NAMALWA (cell line): ENCODE results near the gene PUSL1.

Source experiments
- DNase-seq: peaks from one replicate; pipeline ENCODE4 v3.0.0-alpha.2; 2015; ENCODE audit warnings: low spot score

Gene PUSL1

DNA sequence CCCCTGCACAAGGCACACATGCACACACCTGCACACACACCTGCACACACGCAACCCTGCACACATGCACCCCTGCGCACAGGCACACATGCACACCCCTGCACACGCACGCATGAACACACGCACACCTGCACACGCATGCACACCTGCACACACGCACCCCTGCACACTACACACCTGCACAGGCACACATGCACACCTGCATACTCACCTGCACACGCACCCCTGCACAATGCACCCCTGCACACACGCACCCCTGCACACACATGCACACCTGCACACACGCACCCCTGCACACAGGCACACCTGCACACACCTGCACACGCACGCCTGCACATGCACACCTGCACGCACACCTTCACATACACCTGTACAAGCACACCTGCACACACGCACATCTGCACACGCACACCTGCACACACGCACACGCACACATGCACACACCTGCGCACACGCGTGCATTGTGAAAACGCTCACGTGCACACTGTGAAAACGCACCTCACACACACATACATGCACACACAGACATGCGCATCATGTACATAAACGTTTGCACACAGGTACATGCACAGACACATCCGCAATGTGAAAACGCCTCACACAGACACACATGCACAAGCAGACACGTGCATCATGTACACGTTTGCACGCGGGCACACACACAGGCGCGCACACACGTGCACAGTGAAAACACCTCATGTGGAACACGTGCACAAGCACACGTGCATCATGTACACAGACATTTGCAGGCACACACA, 32.6 kb downstream of the PUSL1 start:
- no peak for DNase-seq

DNA sequence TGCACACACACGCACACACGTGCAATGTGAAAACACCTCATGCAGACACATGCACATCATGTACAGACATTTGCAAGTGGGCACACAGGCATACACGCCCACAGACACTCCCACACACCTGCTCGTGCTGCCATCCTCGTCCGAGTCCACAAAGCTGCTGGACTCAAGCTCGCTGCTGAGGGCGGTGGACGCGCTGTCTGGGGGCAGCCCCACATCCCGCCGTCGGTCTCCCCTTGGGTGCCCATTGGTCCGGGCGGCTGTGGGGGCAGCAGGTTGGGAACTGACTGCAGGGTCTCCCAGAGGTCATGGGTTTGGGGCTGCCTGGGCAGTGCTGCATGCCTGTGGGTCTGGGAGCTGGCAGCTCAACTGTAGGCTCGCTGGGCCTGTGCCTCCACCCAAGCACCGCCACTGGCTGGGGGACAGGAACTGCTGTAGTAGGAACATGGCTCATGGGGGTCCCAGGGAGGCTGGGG, 33.2 kb downstream of the PUSL1 start:
- no peak for DNase-seq

- DNase-seq, result no peak
Observed at GRCh38 chr1:1342061-1342562, 33.7 kb downstream of the PUSL1 start.

DNA sequence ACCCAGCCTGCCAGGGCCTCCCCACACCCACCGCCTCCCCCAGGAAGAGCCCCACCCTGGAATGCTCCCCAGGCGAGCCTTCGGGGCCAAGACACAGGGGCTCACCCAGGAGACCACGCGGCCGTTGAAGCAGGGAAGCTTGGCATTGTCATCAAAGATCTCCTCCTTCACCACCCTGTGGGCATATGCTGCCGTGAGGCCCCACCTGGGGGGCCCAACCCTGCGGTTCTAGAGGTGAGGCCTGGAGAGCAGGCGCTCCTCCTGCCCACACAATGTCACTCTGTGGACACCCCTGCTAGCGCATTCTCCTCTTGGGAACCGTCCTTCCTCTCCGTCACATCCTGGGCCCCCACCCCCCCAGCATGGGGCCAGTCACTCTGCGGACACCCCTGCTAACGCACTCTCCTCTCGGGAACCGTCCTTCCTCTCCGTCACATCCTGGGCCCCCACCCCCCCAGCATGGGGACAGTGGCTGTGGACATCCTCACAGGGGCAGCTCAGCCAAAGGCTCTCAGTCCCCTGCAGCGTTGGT, 34.3 kb downstream of the PUSL1 start:
- DNase-seq, result no peak

DNA sequence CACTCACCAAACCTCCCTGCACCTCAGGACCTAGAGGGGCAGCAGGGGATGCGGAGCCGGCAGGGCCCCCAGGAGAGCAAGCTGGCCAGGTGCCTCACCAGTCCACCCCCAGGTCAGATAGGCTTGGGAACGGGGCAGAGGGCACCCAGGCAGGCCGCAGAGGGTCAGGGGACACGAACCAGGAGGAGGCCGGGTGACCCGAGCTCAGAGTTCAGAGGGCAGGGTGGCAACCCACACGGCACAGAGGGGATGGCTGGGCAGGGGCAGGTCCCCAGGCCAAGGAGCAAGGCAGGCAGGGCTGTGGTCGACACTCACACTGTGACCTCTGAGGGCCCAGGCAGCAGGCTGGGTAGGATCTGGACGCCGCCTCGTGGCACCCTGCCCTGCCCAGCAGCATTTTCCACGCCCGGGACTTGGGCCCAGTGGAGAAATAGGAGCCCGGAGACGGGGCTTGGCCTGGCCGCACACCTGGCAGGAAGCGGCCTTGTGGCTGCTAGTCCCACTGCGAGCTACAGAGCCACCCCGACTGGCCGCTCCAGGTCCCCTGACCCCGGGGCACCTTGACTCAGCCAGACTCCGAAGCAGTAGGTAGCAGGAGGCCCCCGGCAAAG, 35.5 kb downstream of the PUSL1 start:
- no peak for DNase-seq

DNA sequence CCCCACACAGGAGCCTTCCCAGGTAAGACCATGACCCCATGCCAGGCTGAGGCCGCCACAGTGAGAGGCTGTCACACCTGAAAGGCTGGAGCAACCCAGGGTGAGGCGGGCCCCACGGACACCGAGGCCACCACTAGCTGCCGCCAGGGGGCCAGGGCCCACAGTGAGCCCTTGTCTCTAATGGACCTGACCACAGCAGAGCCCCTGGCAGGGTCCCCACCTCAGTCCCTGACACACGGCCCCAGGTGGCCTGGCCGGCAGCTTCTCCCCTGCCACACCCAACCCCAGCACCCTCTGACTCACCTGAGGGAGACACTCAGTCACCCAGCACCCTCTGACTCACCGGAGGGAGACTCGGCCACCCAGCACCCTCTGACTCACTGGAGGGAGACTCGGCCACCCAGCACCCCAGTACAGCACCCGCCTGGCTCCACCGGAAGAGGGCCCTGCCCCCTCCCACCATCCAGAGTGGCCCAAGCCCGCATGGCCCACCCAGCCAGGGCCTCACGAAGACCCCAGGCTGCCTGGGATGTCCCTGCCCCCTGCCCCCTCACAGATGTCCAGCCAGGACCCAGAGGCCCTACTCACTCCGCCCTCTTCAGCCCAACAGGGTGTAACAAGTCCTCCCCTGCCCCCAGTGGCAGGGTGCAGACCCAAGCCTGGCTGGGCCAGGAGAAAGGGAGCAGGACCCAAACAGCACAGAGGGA, 36.4 kb downstream of the PUSL1 start:
- DNase-seq, result no peak

DNA sequence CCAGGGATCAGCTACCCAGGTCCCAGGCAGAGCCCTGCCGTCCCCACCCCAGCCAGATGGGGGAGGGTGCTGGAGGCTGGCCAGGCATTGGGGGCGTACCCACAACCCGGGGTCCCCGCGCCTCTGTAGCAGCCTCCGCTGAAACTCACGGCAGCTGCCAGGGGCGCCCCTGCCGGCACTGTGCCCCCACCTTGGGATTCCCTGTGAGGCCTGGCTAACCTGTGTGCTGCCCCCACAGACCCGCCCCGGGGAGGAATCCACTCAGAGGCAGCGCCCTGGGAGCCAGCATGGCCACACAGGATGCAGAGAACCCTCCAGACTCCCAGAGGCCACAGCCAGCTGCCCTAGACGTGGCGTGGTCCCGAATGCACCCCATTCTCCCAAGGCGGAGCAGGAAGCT, 37.0 kb downstream of the PUSL1 start:
- no peak for DNase-seq

DNA sequence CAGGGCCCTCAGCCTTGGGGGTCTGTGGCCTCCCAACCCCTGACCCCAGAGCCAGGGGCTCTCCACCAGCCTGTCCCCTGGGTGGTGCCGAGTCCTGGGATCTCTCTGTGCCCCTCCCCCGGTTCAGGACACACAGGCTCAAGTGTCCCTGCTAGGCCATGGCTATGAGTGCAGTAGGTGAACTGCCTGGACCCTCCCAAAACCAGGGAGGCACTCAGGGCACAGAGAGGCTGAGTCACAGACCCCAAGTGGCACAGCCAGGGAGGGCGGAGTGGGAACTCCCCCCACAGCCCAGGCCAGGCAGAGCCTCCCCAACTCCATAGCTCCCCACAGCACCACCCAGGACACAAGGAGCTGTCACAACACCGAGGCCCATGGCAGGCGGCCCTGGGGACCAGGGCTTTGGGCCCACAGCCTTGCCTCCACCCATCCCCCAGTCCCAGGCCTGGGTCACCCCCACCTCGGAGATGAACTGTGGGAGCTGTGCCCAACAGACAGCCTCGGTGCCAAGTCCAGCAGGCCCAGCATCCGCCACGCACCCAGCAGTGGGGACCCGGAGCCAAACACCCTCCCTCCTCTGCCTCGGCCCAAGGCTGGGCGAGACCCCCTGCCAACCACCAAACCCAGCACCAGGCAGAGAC, 37.6 kb downstream of the PUSL1 start:
- DNase-seq, result no peak

GRCh38 chr1:1346501-1346890, 38.1 kb downstream of the PUSL1 start:
- DNase-seq, result no peak

DNA sequence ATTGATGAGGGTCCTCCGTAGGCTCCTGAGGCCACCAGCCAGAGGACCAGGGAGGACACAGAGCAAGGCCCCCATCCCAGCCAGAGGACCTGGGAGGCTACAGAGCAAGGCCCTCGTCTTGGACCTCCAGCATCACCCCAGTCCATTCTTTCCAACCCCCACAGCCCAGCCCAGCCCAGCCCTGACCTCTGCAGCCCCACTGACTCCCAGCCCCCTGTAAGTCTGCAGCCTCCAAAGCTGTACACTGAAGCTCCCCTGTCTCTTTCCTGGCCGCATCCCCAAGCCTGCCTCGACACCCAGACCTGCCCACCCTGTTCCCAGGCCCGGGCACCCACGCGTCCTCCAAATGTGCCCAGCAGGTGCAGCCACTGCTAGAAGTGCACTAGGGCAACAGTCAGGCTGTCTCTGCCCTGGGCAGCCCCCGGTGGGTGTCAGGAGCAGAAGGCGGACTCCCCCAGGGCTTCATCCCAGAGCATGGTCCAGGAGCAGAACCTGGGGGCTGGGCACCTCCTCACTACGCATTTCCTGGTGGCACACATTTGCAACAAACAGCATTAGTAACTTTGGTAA, 38.7 kb downstream of the PUSL1 start:
- DNase-seq, result no peak

DNA sequence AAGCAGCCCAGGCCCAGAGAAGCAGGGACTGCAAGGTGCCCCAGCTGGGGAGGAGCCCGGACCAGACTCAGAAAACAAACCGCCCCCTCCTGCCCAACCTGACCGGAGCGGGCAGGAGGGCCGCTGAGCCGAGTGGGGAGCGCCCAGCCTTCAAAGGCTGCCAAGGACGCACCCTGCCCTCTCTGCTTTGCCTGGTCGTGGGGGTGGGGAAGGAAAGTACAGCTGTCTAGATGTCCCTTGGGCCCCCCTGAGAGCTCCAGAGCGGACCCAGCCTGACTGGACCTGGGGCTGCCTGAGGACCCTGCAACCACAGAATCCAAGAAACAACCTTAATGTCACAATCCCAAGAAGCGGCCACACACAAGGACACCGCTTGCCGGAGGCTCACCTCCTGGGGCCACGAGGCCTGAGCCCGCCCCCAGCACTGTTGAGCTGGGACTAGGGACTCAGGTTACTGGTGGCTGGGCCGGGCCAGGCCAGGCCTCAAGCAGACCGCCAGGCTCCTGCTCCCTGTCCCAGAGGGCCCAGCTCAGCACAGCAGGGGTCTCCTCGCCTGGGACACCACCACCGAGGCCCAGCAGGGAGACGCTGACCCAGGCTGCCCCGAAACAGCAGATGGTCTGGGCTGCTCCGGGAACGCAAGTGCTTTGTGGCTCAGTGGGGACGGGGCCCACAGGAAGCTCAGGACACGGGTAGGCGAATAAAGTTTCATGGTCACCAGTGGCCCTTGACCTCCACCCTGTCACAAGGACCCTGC, 39.4 kb downstream of the PUSL1 start:
- DNase-seq, result no peak

DNA sequence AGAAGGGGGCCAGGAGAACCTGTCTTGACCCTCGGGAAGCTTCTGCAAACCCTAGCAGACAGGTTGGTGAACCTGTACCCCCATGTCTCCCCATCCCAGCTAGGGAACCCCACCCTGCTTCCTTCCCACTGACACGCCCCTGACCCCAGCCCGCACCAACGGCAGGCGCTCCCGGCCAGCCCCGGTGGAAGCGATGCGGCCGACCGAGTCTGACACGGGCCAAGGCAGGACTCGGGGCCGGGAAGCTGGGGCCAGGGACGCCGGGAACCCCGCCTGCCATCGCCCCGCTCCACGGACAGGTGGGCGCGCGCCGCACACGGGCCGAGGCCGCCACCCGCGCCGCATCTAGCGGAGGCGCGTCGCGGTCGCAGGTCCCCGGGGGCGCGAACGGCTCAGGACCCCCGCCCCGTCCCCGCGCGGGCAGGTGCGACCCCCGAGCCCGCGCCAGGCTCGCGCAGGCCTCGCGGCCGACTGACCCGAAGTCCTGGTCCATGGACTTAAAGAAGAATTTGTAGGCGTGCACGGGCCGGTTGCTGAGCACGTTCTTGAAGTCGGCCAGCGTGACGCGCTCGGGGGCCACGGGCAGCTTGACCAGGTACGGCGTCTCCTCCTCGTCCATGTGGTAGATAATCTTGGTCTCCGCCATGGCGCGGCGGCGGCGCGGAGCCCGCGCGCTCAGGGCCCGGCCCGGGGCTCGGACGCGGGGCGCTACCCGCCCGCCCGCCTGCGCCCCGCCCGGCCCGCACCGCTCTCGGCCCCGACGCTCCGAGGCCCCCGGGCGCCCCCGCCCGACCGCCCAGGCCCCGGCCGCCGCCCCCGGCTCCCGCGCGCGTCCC, 40.2 kb downstream of the PUSL1 start:
- no peak for DNase-seq

DNA sequence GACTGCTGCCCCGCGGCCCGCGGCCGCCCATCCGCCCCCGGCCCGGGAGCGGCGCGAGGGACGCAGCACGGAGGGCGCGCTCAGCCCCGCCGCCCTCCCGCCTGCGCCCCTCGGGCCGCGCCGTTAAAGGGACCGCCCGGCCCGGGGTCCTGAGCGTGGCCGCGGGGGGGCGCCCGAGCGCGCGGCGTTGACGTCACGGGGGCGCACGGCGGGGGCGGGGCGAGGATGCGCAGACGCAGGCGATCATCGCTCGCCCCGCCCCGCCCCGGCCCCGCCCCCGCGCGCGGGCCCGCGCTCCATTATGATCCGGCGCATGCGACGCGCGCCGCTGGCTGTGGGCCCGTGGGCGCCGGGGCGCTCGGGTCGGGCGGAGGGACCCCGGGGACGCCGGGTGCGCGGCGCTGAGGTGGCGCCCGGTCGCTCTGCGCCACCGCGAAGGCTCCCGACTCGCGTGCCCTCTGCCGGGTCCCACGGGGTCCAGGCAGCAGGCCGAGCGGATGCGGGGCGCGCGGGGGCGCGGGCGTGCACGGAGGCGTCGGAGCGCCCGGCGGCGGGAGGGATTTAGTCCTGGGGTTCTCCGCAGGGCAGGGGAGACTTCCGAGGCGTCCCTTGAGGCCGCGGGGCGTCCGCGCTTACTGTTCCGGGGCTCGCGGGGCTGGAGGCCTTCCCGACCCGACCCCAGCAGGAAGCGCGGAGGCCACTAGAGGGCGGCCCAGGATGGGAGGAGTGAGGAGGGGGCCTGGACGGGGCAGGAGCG, 41.0 kb downstream of the PUSL1 start, which contains the start of gene DVL1:
DVL1 (minus strand) TSS at position 163 of the 757 bp plus-strand sequence. CDS start 353 bp downstream, outside the sequence.
- DNase-seq, result peak; percentile 79

- no peak for DNase-seq
Observed at GRCh38 chr1:1351511-1352427, 43.4 kb downstream of the PUSL1 start.

- DNase-seq, result peak; percentile 91
Observed at GRCh38 chr1:1352786-1353388, 44.5 kb downstream of the PUSL1 start.

DNA sequence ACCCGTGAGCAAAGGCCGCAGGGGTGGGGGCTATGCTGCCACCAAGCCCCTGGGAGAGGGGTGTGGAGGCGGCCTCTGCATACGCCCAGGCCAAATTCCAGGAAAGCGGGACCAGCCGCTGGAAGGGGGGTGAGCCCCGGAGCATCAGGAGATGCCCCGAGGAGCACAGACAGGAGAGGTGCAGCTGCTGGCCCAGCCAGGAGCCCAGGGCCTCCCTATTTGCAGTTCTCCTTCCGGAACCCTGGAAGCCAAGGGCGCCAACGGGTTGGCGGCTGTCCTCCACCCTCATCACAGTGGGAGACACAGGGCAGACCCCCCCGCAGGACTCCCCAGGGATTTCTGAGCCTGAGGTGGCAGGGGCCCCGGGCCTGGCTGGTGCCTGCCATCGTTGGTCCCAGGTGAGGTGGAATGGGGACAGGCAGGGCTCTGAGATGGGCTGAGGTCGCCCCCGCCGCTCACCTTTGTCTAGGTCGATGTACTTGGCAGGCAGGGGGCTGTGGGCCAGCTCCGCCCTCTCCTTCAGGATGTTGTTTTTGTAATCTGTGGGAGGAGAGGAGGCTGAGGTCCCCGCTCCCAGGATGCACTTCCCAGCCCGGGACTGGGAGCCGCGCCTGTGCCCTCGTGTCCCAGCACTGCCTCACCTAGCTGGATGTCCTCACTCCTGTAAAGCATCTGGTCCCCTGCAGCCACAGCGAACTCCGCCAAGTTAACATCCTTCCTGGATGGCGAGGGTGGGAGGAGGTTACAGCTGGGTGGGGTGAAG, 45.2 kb downstream of the PUSL1 start:
- DNase-seq, result no peak
